HL-60/S4 treated with phorbol 12-myristate 13-acetate at 8.2 ng/mL for 4 days and 3 days (cell line): Measurements from ENCODE around the gene PLA2G2D.

Experiments used
- in situ Hi-C: fragments of 300-500 bp; cut with MboI; formaldehyde crosslinking; loops from 2 replicates; pipeline ENCODE4 v1.15.0; 2022; ENCODE audit warnings: low sequenced_read_pairs

The PLA2G2D gene, protein sequence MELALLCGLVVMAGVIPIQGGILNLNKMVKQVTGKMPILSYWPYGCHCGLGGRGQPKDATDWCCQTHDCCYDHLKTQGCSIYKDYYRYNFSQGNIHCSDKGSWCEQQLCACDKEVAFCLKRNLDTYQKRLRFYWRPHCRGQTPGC

GRCh38 chr1:20119347-20119746 lies at the start of gene PLA2G2D:
Gene PLA2G2D (minus strand): TSS chr1:20119536. CDS start chr1:20119498, 38 bp downstream.
- in situ Hi-C loops: no loop called here

DNA sequence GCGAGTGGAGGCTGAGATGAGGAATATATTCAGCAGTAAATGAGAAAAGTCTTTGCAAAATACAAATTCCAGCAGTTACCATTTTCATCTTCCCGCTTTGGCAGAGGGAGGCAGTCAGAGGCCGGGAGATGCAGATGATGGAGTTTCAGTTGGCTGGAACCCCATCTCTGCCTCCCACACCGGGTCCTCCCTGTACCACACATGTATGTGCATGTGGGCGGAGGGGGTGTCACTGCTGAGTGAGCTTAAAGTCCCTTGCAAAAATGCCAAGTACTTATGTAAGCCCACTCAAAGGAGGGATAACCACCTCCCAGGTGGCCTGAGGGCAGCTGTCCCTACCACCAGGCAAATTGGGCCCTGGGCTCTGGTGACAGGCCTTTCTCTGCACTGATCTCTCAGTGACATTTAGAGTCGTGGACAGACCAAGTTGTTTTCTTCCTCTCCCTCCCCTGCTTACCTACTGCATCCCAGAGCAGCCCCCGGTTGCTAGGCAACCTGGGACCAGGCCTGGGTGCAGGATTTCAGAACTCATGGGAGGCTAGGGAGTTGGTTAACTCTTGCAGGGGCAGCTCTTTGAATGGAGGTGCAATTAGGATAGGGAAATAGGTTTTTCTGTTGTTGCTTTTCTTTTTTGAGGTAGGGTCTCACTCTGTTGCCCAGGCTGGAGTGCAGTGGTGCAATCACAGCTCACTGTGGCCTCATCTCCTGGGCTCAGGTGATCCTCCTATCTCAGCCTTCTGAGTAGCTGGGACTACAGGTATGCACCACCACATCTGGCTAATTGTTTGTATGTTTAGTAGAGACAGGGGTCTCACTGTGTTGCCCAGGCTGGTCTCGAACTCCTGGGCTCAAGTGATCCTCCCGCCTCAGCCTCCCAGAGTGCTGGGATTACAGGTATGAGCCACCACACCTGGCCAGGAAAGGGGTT lies 49.5 kb upstream of the PLA2G2D start:
- in situ Hi-C loops: no loop called here

DNA sequence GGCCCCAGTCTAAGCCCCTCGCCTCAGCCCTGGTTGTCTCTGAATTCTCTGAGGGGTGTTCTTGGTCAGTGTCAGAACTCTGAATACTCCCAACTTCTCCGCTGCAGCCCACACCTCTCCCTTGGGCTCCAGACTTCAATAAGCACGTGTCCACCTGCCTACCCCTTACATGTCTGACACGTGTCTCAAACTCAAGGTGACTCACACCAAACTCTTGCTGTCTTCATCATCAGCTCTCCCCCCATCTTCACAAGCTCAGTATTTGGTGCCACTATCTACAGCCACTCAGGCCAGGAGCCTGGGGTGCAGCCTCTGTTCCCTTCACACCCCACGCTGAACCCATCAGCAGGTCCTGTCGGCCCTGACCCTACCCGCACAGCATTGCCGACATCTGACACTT lies 47.8 kb upstream of the PLA2G2D start:
- in situ Hi-C loops: no loop called here

GRCh38 chr1:20166051-20166450 lies 46.7 kb upstream of the PLA2G2D start:
- in situ Hi-C loops: no loop called here

- in situ Hi-C loops: no loop called here
Observed at GRCh38 chr1:20165522-20165951, 46.2 kb upstream of the PLA2G2D start.

DNA sequence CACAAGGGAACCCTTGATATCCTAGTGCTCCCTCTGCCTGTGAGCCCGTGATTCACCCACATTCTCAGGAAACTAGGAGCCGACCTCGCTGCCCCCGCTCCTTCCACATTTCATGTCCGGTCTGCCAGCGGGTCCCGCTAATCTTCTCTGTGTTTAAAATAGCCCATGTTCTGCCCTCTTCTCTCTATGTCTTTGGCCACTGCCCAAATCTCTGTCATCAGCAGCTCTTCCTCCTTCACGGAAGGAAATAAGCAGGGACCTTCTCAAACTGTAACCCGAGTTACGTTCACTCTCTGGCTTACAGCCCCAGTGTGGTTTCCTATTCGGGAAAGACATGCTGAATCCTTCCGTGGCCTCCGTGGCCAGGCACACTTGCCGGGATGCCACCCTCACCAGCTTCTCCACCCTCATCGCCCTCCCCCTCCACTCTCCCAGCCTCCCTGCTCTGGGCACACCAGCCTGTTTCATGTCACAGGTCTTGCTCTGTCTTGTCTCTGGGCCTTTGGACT lies 45.4 kb upstream of the PLA2G2D start:
- in situ Hi-C loops: no loop called here

DNA sequence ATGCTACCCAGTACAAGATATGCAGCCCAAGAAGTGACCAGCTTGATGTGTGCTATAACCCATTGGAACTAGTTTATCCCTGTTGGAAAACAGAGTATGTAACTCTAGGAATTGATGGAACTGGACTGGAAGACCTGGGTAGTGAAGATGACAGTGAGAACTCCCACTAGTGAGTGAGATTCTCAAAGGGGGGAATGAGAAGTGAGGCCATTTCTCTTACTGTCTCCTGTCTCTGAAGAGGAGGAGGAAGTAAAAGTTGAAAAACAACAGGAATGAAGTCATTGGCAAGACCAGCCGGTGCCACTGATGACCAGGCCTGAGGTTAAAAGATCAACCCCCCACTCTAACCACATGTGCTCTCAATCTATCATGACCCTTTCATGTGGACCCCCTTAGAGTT lies 40.7 kb upstream of the PLA2G2D start:
- in situ Hi-C loops: no loop called here

- in situ Hi-C loops: no loop called here
Observed at GRCh38 chr1:20158358-20159070, 39.2 kb upstream of the PLA2G2D start.

- in situ Hi-C loops: no loop called here
Observed at GRCh38 chr1:20154301-20154831, 35.0 kb upstream of the PLA2G2D start.

DNA sequence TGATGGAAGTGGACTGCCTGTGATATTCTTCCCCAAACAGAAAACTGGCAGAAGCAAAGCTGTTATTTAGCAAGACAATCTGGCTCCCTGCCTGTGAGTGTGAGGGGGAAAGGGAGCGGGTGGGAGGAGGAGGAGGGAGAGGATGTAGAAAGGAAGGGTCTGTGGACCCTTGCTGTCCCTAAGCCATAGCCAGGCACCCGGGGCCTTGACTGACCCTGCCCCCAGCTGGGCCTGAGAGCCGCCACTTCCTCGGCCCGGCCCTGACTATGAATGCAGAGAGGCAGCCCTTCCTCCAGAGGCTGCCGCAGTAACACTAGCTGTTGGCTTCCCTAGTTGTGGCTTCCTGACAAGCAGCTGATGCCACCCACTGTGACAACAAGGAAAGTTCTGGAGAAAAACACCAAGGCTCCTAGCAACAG lies 33.7 kb upstream of the PLA2G2D start:
- in situ Hi-C loops: no loop called here

GRCh38 chr1:20152599-20152930 lies 33.2 kb upstream of the PLA2G2D start:
- in situ Hi-C loops: no loop called here

- in situ Hi-C loops: no loop called here
Observed at GRCh38 chr1:20151906-20152598, 32.7 kb upstream of the PLA2G2D start.

GRCh38 chr1:20150969-20151368 lies 31.6 kb upstream of the PLA2G2D start:
- in situ Hi-C loops: no loop called here

GRCh38 chr1:20150326-20150705 lies 31.0 kb upstream of the PLA2G2D start:
- in situ Hi-C loops: no loop called here

GRCh38 chr1:20149601-20150325 lies 30.4 kb upstream of the PLA2G2D start:
- in situ Hi-C loops: no loop called here

DNA sequence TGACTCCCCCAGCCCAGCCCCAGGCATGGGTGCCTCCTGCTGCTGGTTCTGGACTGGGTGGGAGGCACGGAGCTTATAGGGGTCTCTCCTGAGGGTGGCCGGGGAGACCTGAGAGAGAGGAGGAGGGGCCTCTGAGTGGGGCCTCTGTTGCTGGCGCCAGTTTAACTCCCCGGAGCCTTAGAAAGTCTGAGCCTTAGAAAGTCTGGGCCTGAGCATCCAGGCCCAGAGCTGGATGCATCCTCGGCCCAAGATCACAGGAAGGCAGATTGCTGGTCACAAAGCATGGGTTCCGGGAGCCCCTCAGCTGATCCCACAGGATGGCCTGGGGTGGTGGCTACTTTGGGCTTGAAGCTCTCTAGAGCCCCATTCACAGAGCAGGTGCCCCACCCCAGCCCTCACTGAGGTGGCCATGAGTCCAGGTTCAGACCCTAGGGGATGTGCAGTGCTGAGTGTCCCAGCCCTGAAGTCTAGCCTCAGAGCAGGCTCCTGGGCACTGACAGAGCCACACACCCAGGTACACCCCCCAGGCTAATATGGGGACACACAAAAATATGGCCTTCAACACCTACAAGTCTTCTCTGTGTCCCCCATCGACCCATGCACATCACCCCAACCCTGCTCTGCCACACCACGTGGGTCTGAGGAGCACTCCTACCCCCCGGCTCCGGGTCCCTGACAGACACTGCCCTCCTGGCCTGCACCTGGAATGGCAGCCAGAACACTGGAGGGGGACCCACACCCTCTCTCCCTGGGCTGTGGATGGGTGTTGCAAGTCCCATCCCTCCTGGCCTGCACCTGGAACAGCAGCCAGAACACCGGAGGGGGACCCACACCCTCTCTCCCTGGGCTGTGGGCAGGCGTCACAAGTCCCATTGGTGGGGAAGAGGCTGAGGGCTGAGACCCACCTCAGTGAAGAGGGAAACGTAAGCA lies 29.5 kb upstream of the PLA2G2D start:
- in situ Hi-C loops: no loop called here

GRCh38 chr1:20147846-20148570 lies 28.7 kb upstream of the PLA2G2D start:
- in situ Hi-C loops: no loop called here
